HEK293 (cell line): ENCODE results near the gene IL2RG.

Experiments used
- KLF16 ChIP-seq: fragments of 450-650 bp; formaldehyde crosslinking; IDR thresholded peaks from 2 replicates; pipeline ENCODE4 v1.5.1; 2017; ENCODE audit warnings: missing biosample characterization, missing genetic modification characterization
- KLF8 ChIP-seq: fragments of 450-650 bp; formaldehyde crosslinking; IDR thresholded peaks from 2 replicates; pipeline ENCODE4 v1.5.1; 2016; ENCODE audit warnings: missing biosample characterization, missing genetic modification characterization
- SALL2 ChIP-seq: fragments of 450-650 bp; formaldehyde crosslinking; IDR thresholded peaks from 2 replicates; pipeline ENCODE4 v1.5.0; 2017; ENCODE audit warnings: missing biosample characterization, mild to moderate bottlenecking, missing genetic modification characterization, borderline replicate concordance
- ZBTB20 ChIP-seq: fragments of 450-650 bp; formaldehyde crosslinking; IDR thresholded peaks from 2 replicates; pipeline ENCODE4 v1.5.1; 2016; ENCODE audit warnings: missing biosample characterization, missing genetic modification characterization
- ZBTB8A ChIP-seq: fragments of 450-650 bp; formaldehyde crosslinking; IDR thresholded peaks from 2 replicates; pipeline ENCODE4 v1.5.1; 2016; ENCODE audit warnings: missing biosample characterization, missing genetic modification characterization
- ZFP37 ChIP-seq: fragments of 450-650 bp; formaldehyde crosslinking; IDR thresholded peaks from 2 replicates; pipeline ENCODE4 v1.5.1; 2016; ENCODE audit warnings: missing biosample characterization, missing genetic modification characterization
- ZNF146 ChIP-seq: fragments of 450-650 bp; formaldehyde crosslinking; IDR thresholded peaks from 2 replicates; pipeline ENCODE4 v1.5.1; 2016; ENCODE audit warnings: missing biosample characterization, missing genetic modification characterization
- ZNF292 ChIP-seq: fragments of 450-650 bp; formaldehyde crosslinking; IDR thresholded peaks from 2 replicates; pipeline ENCODE4 v1.5.1; 2016; ENCODE audit warnings: low read depth, missing biosample characterization, missing genetic modification characterization, borderline replicate concordance
- ZNF341 ChIP-seq: fragments of 450-650 bp; formaldehyde crosslinking; IDR thresholded peaks from 2 replicates; pipeline ENCODE4; 2016; ENCODE audit warnings: low read depth, missing biosample characterization, missing genetic modification characterization
- ZNF391 ChIP-seq: fragments of 450-650 bp; formaldehyde crosslinking; IDR thresholded peaks from 2 replicates; pipeline ENCODE4 v1.5.1; 2016; ENCODE audit warnings: low read depth, missing biosample characterization, missing genetic modification characterization, borderline replicate concordance
- ZNF404 ChIP-seq: fragments of 450-650 bp; formaldehyde crosslinking; IDR thresholded peaks from 2 replicates; pipeline ENCODE4 v1.5.1; 2017; ENCODE audit warnings: missing biosample characterization, missing genetic modification characterization
- ZNF629 ChIP-seq: fragments of 450-650 bp; formaldehyde crosslinking; IDR thresholded peaks from 2 replicates; pipeline ENCODE4 v1.5.1; 2017; ENCODE audit warnings: missing biosample characterization, missing genetic modification characterization
- ZNF76 ChIP-seq: fragments of 450-650 bp; formaldehyde crosslinking; IDR thresholded peaks from 2 replicates; pipeline ENCODE4; 2016; ENCODE audit warnings: low read depth, missing biosample characterization, missing genetic modification characterization, borderline replicate concordance
- ZSCAN30 ChIP-seq: fragments of 450-650 bp; IDR thresholded peaks from 2 replicates; pipeline ENCODE4 v1.5.1; 2018; ENCODE audit warnings: missing biosample characterization, mild to moderate bottlenecking, missing genetic modification characterization, moderate library complexity
- ZXDB ChIP-seq: fragments of 450-650 bp; formaldehyde crosslinking; IDR thresholded peaks from 2 replicates; pipeline ENCODE4 v1.5.1; 2016; ENCODE audit warnings: missing biosample characterization, missing genetic modification characterization
- TF ChIP-seq, protein P1 (sequence below): fragments of 450-650 bp; formaldehyde crosslinking; IDR thresholded peaks from 2 replicates; pipeline ENCODE4 v1.5.1; 2016; ENCODE audit warnings: missing biosample characterization, missing genetic modification characterization
- TF ChIP-seq, protein P2 (sequence below): fragments of 450-650 bp; formaldehyde crosslinking; IDR thresholded peaks from 2 replicates; pipeline ENCODE4 v1.5.1; 2016; ENCODE audit warnings: missing biosample characterization, missing genetic modification characterization
- TF ChIP-seq, protein P3 (sequence below): sonication (generic); formaldehyde crosslinking; IDR thresholded peaks from 2 replicates; pipeline ENCODE4 v1.8.1; 2022; ENCODE audit warnings: mild to moderate bottlenecking, moderate library complexity, missing genetic modification reagents
- TF ChIP-seq, protein P4 (sequence below): fragments of 450-650 bp; formaldehyde crosslinking; IDR thresholded peaks from 2 replicates; pipeline ENCODE4 v1.5.1; 2016; ENCODE audit warnings: missing biosample characterization, missing genetic modification characterization
- TF ChIP-seq, protein P5 (sequence below): fragments of 450-650 bp; formaldehyde crosslinking; IDR thresholded peaks from 2 replicates; pipeline ENCODE4 v1.5.1; 2016; ENCODE audit warnings: missing biosample characterization, missing genetic modification characterization, borderline replicate concordance
- TF ChIP-seq, protein P6 (sequence below): fragments of 450-650 bp; formaldehyde crosslinking; IDR thresholded peaks from 2 replicates; pipeline ENCODE4 v1.5.1; 2016; ENCODE audit warnings: missing biosample characterization, missing genetic modification characterization
- TF ChIP-seq, protein P7 (sequence below): fragments of 450-650 bp; formaldehyde crosslinking; IDR thresholded peaks from 2 replicates; pipeline ENCODE4 v1.5.1; 2016; ENCODE audit warnings: missing biosample characterization, missing genetic modification characterization

The IL2RG gene

DNA sequence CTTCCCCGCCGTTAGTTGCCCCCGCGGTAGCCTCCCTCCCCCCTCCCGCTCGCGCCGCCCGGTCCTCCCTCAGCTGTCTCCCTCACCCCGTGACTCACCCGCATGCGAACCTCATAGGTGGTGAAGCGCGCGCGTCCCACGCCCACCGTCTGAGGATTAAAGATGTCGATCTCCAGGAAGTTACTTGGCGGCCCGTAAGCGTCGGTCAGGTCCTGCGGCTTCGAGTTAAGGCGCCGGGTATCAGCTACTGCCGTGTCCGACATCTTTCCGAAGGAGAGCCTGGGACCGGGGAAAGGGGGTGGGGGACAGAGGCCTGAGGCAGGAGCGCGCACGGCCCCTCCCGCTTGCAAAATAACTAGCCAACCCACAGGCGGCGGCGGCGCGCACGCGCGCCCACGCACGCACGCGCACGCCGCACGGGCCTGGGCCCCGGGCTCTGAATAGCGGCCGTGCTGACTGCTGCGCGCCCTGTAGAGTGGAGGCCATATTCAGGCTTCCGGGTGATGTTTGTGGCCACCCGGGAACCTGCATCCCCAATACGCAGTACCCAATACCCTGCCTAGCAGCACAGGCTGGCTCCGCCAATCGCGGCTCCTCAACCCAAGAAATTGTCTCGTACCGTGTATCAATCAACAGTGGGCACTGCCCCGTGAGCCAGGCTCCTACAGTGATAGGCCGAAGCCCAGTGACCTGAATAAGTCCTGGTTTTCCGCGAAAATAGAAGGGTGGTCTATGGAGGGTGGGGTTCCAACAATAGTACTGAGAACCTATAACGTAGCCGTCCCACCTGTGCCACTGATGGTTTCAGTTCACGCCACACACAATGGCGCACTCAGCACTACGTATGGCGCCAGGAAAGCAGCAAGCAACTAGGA, 43.1 kb downstream of the IL2RG start, which contains the start of gene SNX12 (continued):
- TF ChIP-seq, protein P1, sequence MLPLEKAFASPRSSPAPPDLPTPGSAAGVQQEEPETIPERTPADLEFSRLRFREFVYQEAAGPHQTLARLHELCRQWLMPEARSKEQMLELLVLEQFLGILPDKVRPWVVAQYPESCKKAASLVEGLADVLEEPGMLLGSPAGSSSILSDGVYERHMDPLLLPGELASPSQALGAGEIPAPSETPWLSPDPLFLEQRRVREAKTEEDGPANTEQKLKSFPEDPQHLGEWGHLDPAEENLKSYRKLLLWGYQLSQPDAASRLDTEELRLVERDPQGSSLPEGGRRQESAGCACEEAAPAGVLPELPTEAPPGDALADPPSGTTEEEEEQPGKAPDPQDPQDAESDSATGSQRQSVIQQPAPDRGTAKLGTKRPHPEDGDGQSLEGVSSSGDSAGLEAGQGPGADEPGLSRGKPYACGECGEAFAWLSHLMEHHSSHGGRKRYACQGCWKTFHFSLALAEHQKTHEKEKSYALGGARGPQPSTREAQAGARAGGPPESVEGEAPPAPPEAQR (tag by site-specific recombination): peak; percentile 43; the same call in 1 of the 2 replicates
- TF ChIP-seq ZFP37 (tag by site-specific recombination): 0 out of 2 replicates have a peak, but pooled peaks have one; percentile 70
- peak; percentile 73 for TF ChIP-seq ZXDB (tag by site-specific recombination)
- peak; percentile 79 for TF ChIP-seq KLF8 (tag by site-specific recombination)
- TF ChIP-seq ZBTB8A (tag by site-specific recombination): peak; percentile 55; the same call in 1 of the 2 replicates
- peak; percentile 88 for TF ChIP-seq ZSCAN30 (tag by site-specific recombination)
- TF ChIP-seq ZNF404 (tag by site-specific recombination): no peak
- no peak for TF ChIP-seq SALL2 (tag by site-specific recombination)
- peak; percentile 46; the same call in 1 of the 2 replicates for TF ChIP-seq ZNF629
- TF ChIP-seq ZNF391 (tag by site-specific recombination): 0 out of 2 replicates have a peak, but pooled peaks have one; percentile 39
- TF ChIP-seq, protein P2, sequence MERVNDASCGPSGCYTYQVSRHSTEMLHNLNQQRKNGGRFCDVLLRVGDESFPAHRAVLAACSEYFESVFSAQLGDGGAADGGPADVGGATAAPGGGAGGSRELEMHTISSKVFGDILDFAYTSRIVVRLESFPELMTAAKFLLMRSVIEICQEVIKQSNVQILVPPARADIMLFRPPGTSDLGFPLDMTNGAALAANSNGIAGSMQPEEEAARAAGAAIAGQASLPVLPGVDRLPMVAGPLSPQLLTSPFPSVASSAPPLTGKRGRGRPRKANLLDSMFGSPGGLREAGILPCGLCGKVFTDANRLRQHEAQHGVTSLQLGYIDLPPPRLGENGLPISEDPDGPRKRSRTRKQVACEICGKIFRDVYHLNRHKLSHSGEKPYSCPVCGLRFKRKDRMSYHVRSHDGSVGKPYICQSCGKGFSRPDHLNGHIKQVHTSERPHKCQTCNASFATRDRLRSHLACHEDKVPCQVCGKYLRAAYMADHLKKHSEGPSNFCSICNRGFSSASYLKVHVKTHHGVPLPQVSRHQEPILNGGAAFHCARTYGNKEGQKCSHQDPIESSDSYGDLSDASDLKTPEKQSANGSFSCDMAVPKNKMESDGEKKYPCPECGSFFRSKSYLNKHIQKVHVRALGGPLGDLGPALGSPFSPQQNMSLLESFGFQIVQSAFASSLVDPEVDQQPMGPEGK (tag by site-specific recombination): peak; percentile 84; the same call in 1 of the 2 replicates
- TF ChIP-seq, protein P3, sequence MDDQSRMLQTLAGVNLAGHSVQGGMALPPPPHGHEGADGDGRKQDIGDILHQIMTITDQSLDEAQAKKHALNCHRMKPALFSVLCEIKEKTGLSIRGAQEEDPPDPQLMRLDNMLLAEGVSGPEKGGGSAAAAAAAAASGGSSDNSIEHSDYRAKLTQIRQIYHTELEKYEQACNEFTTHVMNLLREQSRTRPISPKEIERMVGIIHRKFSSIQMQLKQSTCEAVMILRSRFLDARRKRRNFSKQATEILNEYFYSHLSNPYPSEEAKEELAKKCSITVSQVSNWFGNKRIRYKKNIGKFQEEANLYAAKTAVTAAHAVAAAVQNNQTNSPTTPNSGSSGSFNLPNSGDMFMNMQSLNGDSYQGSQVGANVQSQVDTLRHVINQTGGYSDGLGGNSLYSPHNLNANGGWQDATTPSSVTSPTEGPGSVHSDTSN (CRISPR knock-in tag): no peak; the same call in 1 of the 2 replicates
- TF ChIP-seq, protein P4, sequence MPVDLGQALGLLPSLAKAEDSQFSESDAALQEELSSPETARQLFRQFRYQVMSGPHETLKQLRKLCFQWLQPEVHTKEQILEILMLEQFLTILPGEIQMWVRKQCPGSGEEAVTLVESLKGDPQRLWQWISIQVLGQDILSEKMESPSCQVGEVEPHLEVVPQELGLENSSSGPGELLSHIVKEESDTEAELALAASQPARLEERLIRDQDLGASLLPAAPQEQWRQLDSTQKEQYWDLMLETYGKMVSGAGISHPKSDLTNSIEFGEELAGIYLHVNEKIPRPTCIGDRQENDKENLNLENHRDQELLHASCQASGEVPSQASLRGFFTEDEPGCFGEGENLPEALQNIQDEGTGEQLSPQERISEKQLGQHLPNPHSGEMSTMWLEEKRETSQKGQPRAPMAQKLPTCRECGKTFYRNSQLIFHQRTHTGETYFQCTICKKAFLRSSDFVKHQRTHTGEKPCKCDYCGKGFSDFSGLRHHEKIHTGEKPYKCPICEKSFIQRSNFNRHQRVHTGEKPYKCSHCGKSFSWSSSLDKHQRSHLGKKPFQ (tag by site-specific recombination): no peak
- TF ChIP-seq ZNF341 (tag by site-specific recombination): peak; percentile 60
- TF ChIP-seq KLF16: 0 out of 2 replicates have a peak, but pooled peaks have one; percentile 45
- TF ChIP-seq ZNF146 (tag by site-specific recombination): peak; percentile 20; the same call in 1 of the 2 replicates
- TF ChIP-seq, protein P5, sequence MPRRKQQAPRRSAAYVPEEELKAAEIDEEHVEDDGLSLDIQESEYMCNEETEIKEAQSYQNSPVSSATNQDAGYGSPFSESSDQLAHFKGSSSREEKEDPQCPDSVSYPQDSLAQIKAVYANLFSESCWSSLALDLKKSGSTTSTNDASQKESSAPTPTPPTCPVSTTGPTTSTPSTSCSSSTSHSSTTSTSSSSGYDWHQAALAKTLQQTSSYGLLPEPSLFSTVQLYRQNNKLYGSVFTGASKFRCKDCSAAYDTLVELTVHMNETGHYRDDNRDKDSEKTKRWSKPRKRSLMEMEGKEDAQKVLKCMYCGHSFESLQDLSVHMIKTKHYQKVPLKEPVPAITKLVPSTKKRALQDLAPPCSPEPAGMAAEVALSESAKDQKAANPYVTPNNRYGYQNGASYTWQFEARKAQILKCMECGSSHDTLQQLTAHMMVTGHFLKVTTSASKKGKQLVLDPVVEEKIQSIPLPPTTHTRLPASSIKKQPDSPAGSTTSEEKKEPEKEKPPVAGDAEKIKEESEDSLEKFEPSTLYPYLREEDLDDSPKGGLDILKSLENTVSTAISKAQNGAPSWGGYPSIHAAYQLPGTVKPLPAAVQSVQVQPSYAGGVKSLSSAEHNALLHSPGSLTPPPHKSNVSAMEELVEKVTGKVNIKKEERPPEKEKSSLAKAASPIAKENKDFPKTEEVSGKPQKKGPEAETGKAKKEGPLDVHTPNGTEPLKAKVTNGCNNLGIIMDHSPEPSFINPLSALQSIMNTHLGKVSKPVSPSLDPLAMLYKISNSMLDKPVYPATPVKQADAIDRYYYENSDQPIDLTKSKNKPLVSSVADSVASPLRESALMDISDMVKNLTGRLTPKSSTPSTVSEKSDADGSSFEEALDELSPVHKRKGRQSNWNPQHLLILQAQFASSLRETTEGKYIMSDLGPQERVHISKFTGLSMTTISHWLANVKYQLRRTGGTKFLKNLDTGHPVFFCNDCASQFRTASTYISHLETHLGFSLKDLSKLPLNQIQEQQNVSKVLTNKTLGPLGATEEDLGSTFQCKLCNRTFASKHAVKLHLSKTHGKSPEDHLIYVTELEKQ (tag by site-specific recombination): no peak
- TF ChIP-seq, protein P6, sequence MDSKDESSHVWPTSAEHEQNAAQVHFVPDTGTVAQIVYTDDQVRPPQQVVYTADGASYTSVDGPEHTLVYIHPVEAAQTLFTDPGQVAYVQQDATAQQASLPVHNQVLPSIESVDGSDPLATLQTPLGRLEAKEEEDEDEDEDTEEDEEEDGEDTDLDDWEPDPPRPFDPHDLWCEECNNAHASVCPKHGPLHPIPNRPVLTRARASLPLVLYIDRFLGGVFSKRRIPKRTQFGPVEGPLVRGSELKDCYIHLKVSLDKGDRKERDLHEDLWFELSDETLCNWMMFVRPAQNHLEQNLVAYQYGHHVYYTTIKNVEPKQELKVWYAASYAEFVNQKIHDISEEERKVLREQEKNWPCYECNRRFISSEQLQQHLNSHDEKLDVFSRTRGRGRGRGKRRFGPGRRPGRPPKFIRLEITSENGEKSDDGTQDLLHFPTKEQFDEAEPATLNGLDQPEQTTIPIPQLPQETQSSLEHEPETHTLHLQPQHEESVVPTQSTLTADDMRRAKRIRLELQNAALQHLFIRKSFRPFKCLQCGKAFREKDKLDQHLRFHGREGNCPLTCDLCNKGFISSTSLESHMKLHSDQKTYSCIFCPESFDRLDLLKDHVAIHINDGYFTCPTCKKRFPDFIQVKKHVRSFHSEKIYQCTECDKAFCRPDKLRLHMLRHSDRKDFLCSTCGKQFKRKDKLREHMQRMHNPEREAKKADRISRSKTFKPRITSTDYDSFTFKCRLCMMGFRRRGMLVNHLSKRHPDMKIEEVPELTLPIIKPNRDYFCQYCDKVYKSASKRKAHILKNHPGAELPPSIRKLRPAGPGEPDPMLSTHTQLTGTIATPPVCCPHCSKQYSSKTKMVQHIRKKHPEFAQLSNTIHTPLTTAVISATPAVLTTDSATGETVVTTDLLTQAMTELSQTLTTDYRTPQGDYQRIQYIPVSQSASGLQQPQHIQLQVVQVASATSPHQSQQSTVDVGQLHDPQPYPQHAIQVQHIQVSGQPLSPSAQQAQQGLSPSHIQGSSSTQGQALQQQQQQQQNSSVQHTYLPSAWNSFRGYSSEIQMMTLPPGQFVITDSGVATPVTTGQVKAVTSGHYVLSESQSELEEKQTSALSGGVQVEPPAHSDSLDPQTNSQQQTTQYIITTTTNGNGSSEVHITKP (tag by site-specific recombination): peak; percentile 5; the same call in 1 of the 2 replicates
- peak; percentile 100 for TF ChIP-seq ZBTB20
- peak; percentile 66; the same call in 1 of the 2 replicates for TF ChIP-seq ZNF76 (tag by site-specific recombination)
- TF ChIP-seq, protein P7, sequence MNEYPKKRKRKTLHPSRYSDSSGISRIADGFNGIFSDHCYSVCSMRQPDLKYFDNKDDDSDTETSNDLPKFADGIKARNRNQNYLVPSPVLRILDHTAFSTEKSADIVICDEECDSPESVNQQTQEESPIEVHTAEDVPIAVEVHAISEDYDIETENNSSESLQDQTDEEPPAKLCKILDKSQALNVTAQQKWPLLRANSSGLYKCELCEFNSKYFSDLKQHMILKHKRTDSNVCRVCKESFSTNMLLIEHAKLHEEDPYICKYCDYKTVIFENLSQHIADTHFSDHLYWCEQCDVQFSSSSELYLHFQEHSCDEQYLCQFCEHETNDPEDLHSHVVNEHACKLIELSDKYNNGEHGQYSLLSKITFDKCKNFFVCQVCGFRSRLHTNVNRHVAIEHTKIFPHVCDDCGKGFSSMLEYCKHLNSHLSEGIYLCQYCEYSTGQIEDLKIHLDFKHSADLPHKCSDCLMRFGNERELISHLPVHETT: 0 out of 2 replicates have a peak, but pooled peaks have one; percentile 52
- TF ChIP-seq ZNF292 (tag by site-specific recombination): no peak
